Naive thymus-derived CD4-positive, alpha-beta T cell (primary cell): ENCODE results near the gene BEAN1. TPM values are rescaled to one million over a fixed set of nuclear protein-coding genes. Genes with fewer than 3 reads are reported as not detected.

ENCODE experiments used
- ATAC-seq: fragments of 150-1000 bp; cut with Tn5 transposase; 2 replicates; pipeline ENCODE4 v1.10.0; 2021; ENCODE audit warnings: mild to moderate bottlenecking, moderate library complexity
- CTCF ChIA-PET: fragments of 350-600 bp; sonication (Branson Sonifier 250); formaldehyde crosslinking; loops from one replicate; lab custom pipeline; 2021; ENCODE audit warnings: antibody characterized with exemption; lab: Charles Lee
- POLR2A ChIA-PET: fragments of 350-600 bp; sonication (Branson Sonifier 250); formaldehyde crosslinking; loops from one replicate; lab custom pipeline; 2021; ENCODE audit warnings: antibody characterized with exemption, inconsistent platforms; lab: Charles Lee
- DNase-seq, 9 donors: peaks; one replicate each; pipeline versions ENCODE4 v3.0.0 to v3.0.0-alpha.2; 2020 to 2022; ENCODE audit warnings: mixed read lengths in 1 of 9
- H3K27ac ChIP-seq: one replicate; pipeline ENCODE4 v1.7.0; 2013; ENCODE audit warnings: mild to moderate bottlenecking, low read depth, low read length, moderate library complexity
- H3K27me3 ChIP-seq, 2 donors: one replicate each; pipeline ENCODE4 v1.7.0; 2013; ENCODE audit warnings: low read length in 2 of 2, mild to moderate bottlenecking in 2 of 2, moderate library complexity in 2 of 2; ENCODE audit not compliant: control insufficient read depth in 2 of 2, insufficient read depth in 2 of 2
- H3K36me3 ChIP-seq, 3 experiments: 1 replicate in 2 of 3; 2 replicates in 1 of 3; pipeline ENCODE4 v1.7.0; 2013; ENCODE audit warnings: low read length in 3 of 3, mild to moderate bottlenecking in 3 of 3, moderate library complexity in 1 of 3; ENCODE audit not compliant: insufficient read depth in 3 of 3, control insufficient read depth in 2 of 3
- H3K4me1 ChIP-seq, 2 donors: one replicate each; pipeline ENCODE4 v1.7.0; 2013; ENCODE audit warnings: low read length in 2 of 2, mild to moderate bottlenecking in 2 of 2, moderate library complexity in 1 of 2; ENCODE audit not compliant: control insufficient read depth in 2 of 2, insufficient read depth in 2 of 2
- H3K4me3 ChIP-seq: 2 replicates; pipeline ENCODE4 v1.7.0; 2013; ENCODE audit warnings: mild to moderate bottlenecking, low read length
- H3K9me3 ChIP-seq, 3 experiments: 1 replicate in 2 of 3; 2 replicates in 1 of 3; pipeline ENCODE4 v1.7.0; 2013; ENCODE audit warnings: low read length in 3 of 3; ENCODE audit not compliant: control insufficient read depth in 2 of 3
- H3K27ac Mint-ChIP-seq, 9 donors: one replicate each; pipeline ENCODE4 v1.8.0; 2020 to 2022; ENCODE audit warnings: mixed read lengths in 9 of 9, mild to moderate bottlenecking in 8 of 9, moderate library complexity in 5 of 9, inconsistent platforms in 2 of 9
- H3K27me3 Mint-ChIP-seq, 5 donors: one replicate each; pipeline ENCODE4 v1.8.0; 2021 to 2022; ENCODE audit warnings: mixed read lengths in 5 of 5, mild to moderate bottlenecking in 1 of 5
- H3K36me3 Mint-ChIP-seq, 5 donors: one replicate each; pipeline ENCODE4 v1.8.0; 2020 to 2022; ENCODE audit warnings: mixed read lengths in 5 of 5, mild to moderate bottlenecking in 3 of 5, inconsistent platforms in 1 of 5
- H3K4me1 Mint-ChIP-seq, 7 donors: one replicate each; pipeline ENCODE4 v1.8.0; 2020 to 2022; ENCODE audit warnings: mixed read lengths in 7 of 7, mild to moderate bottlenecking in 3 of 7, inconsistent platforms in 1 of 7
- H3K4me3 Mint-ChIP-seq, 10 donors: one replicate each; pipeline ENCODE4 v1.8.0; 2020 to 2022; ENCODE audit warnings: mild to moderate bottlenecking in 10 of 10, mixed read lengths in 10 of 10, moderate library complexity in 6 of 10, inconsistent platforms in 2 of 10
- H3K9me3 Mint-ChIP-seq, 11 donors: one replicate each; pipeline ENCODE4 v1.8.0; 2020 to 2022; ENCODE audit warnings: mixed read lengths in 11 of 11, mild to moderate bottlenecking in 4 of 11, inconsistent platforms in 1 of 11, moderate library complexity in 1 of 11
- intact Hi-C, 2 donors: fragments of 100-400 bp; cut with micrococcal nuclease; formaldehyde crosslinking; loops; one replicate each; pipeline ENCODE4 v1.15.1; 2023
- polyA plus RNA-seq, 2 donors: library from polyadenylated mRNA; unstranded; fragments of 300-500 nt; fragmentation: Illumina TruSeq; gene quantifications; one replicate each; pipeline ENCODE4 v1.2.3, GENCODE V29; 2021
- total RNA-seq, 6 experiments: library from RNA in 5 of 6; stranded (reverse) in 5 of 6; gene quantifications; 1 replicate in 5 of 6; 2 replicates in 1 of 6; pipeline ENCODE4 v1.2.3 and lab custom pipeline; 2021 to 2026

BEAN1 gene
- total and polyA plus RNA-seq, 7 experiments from 2014 or later: not detected

GRCh38 chr16:66485376-66485775, 58.3 kb downstream of the BEAN1 start:
- ATAC-seq (no peak), DNase-seq (no peak)
- POLR2A ChIA-PET: no interaction called here
- no peaks in the 10 kb centered on the region for H3K27me3 Mint-ChIP-seq
- no peaks in the 10 kb centered on the region for H3K36me3 ChIP-seq
- peaks cover 6 to 31% (median 12%) of the 10 kb centered on the region in 7 donors for H3K4me1 Mint-ChIP-seq
- no peaks in the 10 kb centered on the region for H3K9me3 ChIP-seq
- peaks cover 0 to 4% (median 0%) of the 10 kb centered on the region in 11 donors for H3K9me3 Mint-ChIP-seq
- H3K4me1 ChIP-seq: peaks cover 0 to 3% of the 10 kb centered on the region in 2 donors
- peak overlapping the region in 1 of 9 donors; percentile 52 for H3K27ac Mint-ChIP-seq
- no peak overlapping the region for H3K4me3 Mint-ChIP-seq
- no peaks in the 10 kb centered on the region for H3K27me3 ChIP-seq
- H3K27ac ChIP-seq: no peak overlapping the region
- intact Hi-C loops: no loop called here
- H3K36me3 Mint-ChIP-seq: peaks cover 0 to 4% (median 0%) of the 10 kb centered on the region in 5 donors
- no peak overlapping the region for H3K4me3 ChIP-seq
- CTCF ChIA-PET: interaction anchor here (0.7 to 9.1 kb wide), 2 partner anchors 72 to 79 kb away, joined by 3 to 84 read pairs; no protein-coding TSS in a partner anchor

- Histone ChIP-seq H3K36me3 (no peaks in the 10 kb centered on the region), H3K9me3 (no peaks in the 10 kb centered on the region), H3K27me3 (no peaks in the 10 kb centered on the region), H3K4me3 (no peak overlapping the region), H3K27ac (no peak overlapping the region), H3K4me1 (peaks cover 0 to 3% of the 10 kb centered on the region in 2 donors)
- Mint-ChIP-seq H3K36me3 (peaks cover 0 to 4% (median 0%) of the 10 kb centered on the region in 5 donors), H3K27me3 (no peaks in the 10 kb centered on the region), H3K4me3 (no peak overlapping the region), H3K27ac (no peak overlapping the region), H3K9me3 (peaks cover 0 to 4% (median 0%) of the 10 kb centered on the region in 11 donors), H3K4me1 (peaks cover 6 to 33% (median 12%) of the 10 kb centered on the region in 7 donors)
- ATAC-seq (no peak), DNase-seq (no peak)
- ChIA-PET POLR2A (no interaction called here), CTCF (interaction anchor here (9.1 kb wide), 1 partner anchor 80 kb away, joined by 84 read pairs; no protein-coding TSS in a partner anchor)
- intact Hi-C loops: no loop called here
These were observed 59.2 kb downstream of the BEAN1 start for GRCh38 chr16:66486199-66486772.

GRCh38 chr16:66486773-66487579, 59.9 kb downstream of the BEAN1 start:
- Mint-ChIP-seq H3K9me3 (peaks cover 0 to 4% (median 0%) of the 10 kb centered on the region in 11 donors), H3K4me3 (no peak overlapping the region), H3K36me3 (peaks cover 0 to 4% (median 0%) of the 10 kb centered on the region in 5 donors), H3K27ac (no peak overlapping the region), H3K27me3 (no peaks in the 10 kb centered on the region), H3K4me1 (peaks cover 6 to 35% (median 12%) of the 10 kb centered on the region in 7 donors)
- intact Hi-C loops: no loop called here
- Histone ChIP-seq H3K36me3 (no peaks in the 10 kb centered on the region), H3K27me3 (no peaks in the 10 kb centered on the region), H3K4me1 (peaks cover 0 to 3% of the 10 kb centered on the region in 2 donors), H3K4me3 (no peak overlapping the region), H3K9me3 (no peaks in the 10 kb centered on the region), H3K27ac (no peak overlapping the region)
- DNase-seq (no peak), ATAC-seq (peak; percentile 55)
- CTCF ChIA-PET: interaction anchor here (1.1 to 9.1 kb wide), 2 partner anchors 35 to 81 kb away, joined by 3 to 84 read pairs; no protein-coding TSS in a partner anchor
- POLR2A ChIA-PET: no interaction called here

- peaks cover 6 to 34% (median 12%) of the 10 kb centered on the region in 7 donors for H3K4me1 Mint-ChIP-seq
- no peak overlapping the region for H3K4me3 Mint-ChIP-seq
These were observed 60.6 kb downstream of the BEAN1 start for GRCh38 chr16:66487580-66488275.

GRCh38 chr16:66488505-66488904, 61.4 kb downstream of the BEAN1 start:
- ATAC-seq (no peak), DNase-seq (no peak)
- ChIA-PET POLR2A (interaction anchor here (1.1 kb wide), 1 partner anchor 81 kb away, joined by 3 read pairs; no protein-coding TSS in a partner anchor), CTCF (interaction anchor here (0.6 kb wide), 1 partner anchor 73 kb away, joined by 3 read pairs; no protein-coding TSS in a partner anchor)
- Mint-ChIP-seq H3K9me3 (peaks cover 0 to 4% (median 0%) of the 10 kb centered on the region in 11 donors), H3K4me1 (peaks cover 3 to 26% (median 9%) of the 10 kb centered on the region in 7 donors), H3K27ac (no peak overlapping the region), H3K36me3 (peaks cover 0 to 4% (median 0%) of the 10 kb centered on the region in 5 donors), H3K27me3 (no peaks in the 10 kb centered on the region), H3K4me3 (no peak overlapping the region)
- Histone ChIP-seq H3K9me3 (no peaks in the 10 kb centered on the region), H3K4me3 (no peak overlapping the region), H3K27me3 (no peaks in the 10 kb centered on the region), H3K36me3 (no peaks in the 10 kb centered on the region), H3K4me1 (peaks cover 0 to 1% of the 10 kb centered on the region in 2 donors), H3K27ac (no peak overlapping the region)
- intact Hi-C loops: no loop called here

More at GRCh38 chr16:66487580-66488275, 60.6 kb downstream of the BEAN1 start:
- no peaks in the 10 kb centered on the region for H3K9me3 ChIP-seq
- Mint-ChIP-seq H3K27me3 (no peaks in the 10 kb centered on the region), H3K27ac (no peak overlapping the region), H3K36me3 (peaks cover 0 to 4% (median 0%) of the 10 kb centered on the region in 5 donors), H3K9me3 (peaks cover 0 to 4% (median 0%) of the 10 kb centered on the region in 11 donors)
- no peaks in the 10 kb centered on the region for H3K36me3 ChIP-seq
- POLR2A ChIA-PET: no interaction called here
- ATAC-seq: no peak
- CTCF ChIA-PET: interaction anchor here (0.6 to 9.1 kb wide), 3 partner anchors 34 to 82 kb away, joined by 3 to 84 read pairs (median 3); no protein-coding TSS in a partner anchor
- intact Hi-C loops: no loop called here
- no peak overlapping the region for H3K27ac ChIP-seq
- no peaks in the 10 kb centered on the region for H3K27me3 ChIP-seq
- H3K4me1 ChIP-seq: peaks cover 0 to 3% of the 10 kb centered on the region in 2 donors
- no peak for DNase-seq
- no peak overlapping the region for H3K4me3 ChIP-seq

- H3K27ac ChIP-seq: no peak overlapping the region
- Mint-ChIP-seq H3K27me3 (no peaks in the 10 kb centered on the region), H3K4me1 (peaks cover 0 to 17% (median under 1%) of the 10 kb centered on the region in 7 donors), H3K27ac (peak overlapping the region in 1 of 9 donors; percentile 79), H3K9me3 (peaks cover 0 to 1% (median 0%) of the 10 kb centered on the region in 11 donors), H3K4me3 (no peak overlapping the region), H3K36me3 (peaks cover 0 to 4% (median 0%) of the 10 kb centered on the region in 5 donors)
- H3K4me3 ChIP-seq: no peak overlapping the region
- H3K9me3 ChIP-seq: no peaks in the 10 kb centered on the region
- no peaks in the 10 kb centered on the region for H3K4me1 ChIP-seq
- no peaks in the 10 kb centered on the region for H3K27me3 ChIP-seq
- no peak for DNase-seq
- ChIA-PET POLR2A (interaction anchor here (1.1 kb wide), 1 partner anchor 82 kb away, joined by 3 read pairs; no protein-coding TSS in a partner anchor), CTCF (interaction anchor here (0.7 kb wide), 1 partner anchor 42 kb away, joined by 3 read pairs; no protein-coding TSS in a partner anchor)
- ATAC-seq: no peak
- intact Hi-C loops: no loop called here
- H3K36me3 ChIP-seq: no peaks in the 10 kb centered on the region
These were observed 62.3 kb downstream of the BEAN1 start for GRCh38 chr16:66489385-66489784.
